Right lobe of liver (tissue), 6 donors: ENCODE measurements around the gene PFKFB3. TPM values are rescaled to one million over a fixed set of nuclear protein-coding genes. Genes with fewer than 3 reads are reported as not detected.

Source experiments
- ATAC-seq, 4 donors: fragments of 200-7000 bp; cut with Tn5 transposase; one replicate each; pipeline ENCODE4 v1.9.1; 2020; ENCODE audit warnings: mild to moderate bottlenecking in 4 of 4, moderate library complexity in 4 of 4
- DNase-seq, 3 donors: peaks; one replicate each; pipeline ENCODE4 v3.0.0-alpha.2; 2020
- H3K27ac ChIP-seq, 3 donors: fragments of 200-600 bp; one replicate each; pipeline ENCODE4 v1.8.0; 2022
- H3K27me3 ChIP-seq, 2 donors: fragments of 200-600 bp; one replicate each; pipeline ENCODE4 v1.8.0; 2022
- H3K36me3 ChIP-seq, 4 donors: fragments of 200-600 bp; sonication (generic) in 1 of 4; one replicate each; pipeline versions ENCODE4 v1.5.1 to v1.8.0; 2017 to 2022; ENCODE audit warnings: control low read depth in 1 of 4
- H3K4me1 ChIP-seq, 4 donors: fragments of 200-600 bp; sonication (generic) in 1 of 4; one replicate each; pipeline versions ENCODE4 v1.5.1 to v1.8.0; 2017 to 2022; ENCODE audit warnings: control low read depth in 1 of 4
- H3K4me3 ChIP-seq, 3 donors: fragments of 200-600 bp; one replicate each; pipeline ENCODE4 v1.8.0; 2022
- H3K9me3 ChIP-seq, 4 donors: fragments of 200-600 bp; sonication (generic) in 1 of 4; one replicate each; pipeline versions ENCODE4 v1.5.1 to v1.8.0; 2017 to 2022; ENCODE audit warnings: control low read depth in 1 of 4
- CTCF ChIP-seq, 4 donors: fragments of 200-600 bp in 3 of 4; fragments of 450-650 bp in 1 of 4; IDR thresholded peaks; one replicate each; pipeline versions ENCODE4 v1.5.1 to v1.8.0; 2016 to 2022; ENCODE audit warnings: antibody characterized with exemption in 4 of 4, mild to moderate bottlenecking in 2 of 4
- POLR2A ChIP-seq: fragments of 450-650 bp; IDR thresholded peaks from one replicate; pipeline ENCODE4 v1.6.1; 2017; ENCODE audit warnings: antibody characterized with exemption, mild to moderate bottlenecking
- WGBS: methylation state at CpG from one replicate; pipeline ENCODE4 v1.1.6; 2018; ENCODE audit warnings: low coverage, low lambda C conversion rate; ENCODE audit not compliant: insufficient coverage; ENCODE audit errors: missing lambda C conversion rate; 5-methylcytosine and 5-hydroxymethylcytosine counted together
- intact Hi-C, 2 donors: fragments of 100-400 bp; cut with DNase I; formaldehyde crosslinking; loops; one replicate each; pipeline versions ENCODE4 v1.11.2 to v1.14.1; 2022
- total RNA-seq, 6 experiments: library from RNA; depleted of rRNA in 2 of 6; stranded (reverse); fragments of >200 nt in 2 of 6; fragmentation: NEBNext Ultra II Directional in 3 of 6; extraction: Animal tissue kit (Norgen Biotek cat#: 25700) in 3 of 6; gene quantifications; one replicate each; pipeline versions ENCODE4 v1.1.0 to v1.2.4, GENCODE V29; 2016 to 2023
- donor health status: DM: no; HTN: yes; CAD: no.
- donor health status: DM: no; HTN: no; CAD: no.
- donor health status: DM: no; HTN: no; CAD: no.
- donor health status: DM: no; HTN: yes; CAD: no.
- donor health status: DM: no; HTN: yes; CAD: no.

The PFKFB3 gene
- total RNA-seq, 6 experiments from 2014 or later = 6.8 to 57.8 (median 20.8) TPM

- intact Hi-C loops = no loop called here
- DNase-seq (no peak), ATAC-seq (peak in 1 of 4 donors; percentile 3)
- H3K36me3 ChIP-seq = no peaks in the 10 kb centered on the region
- no peaks in the 10 kb centered on the region for H3K27me3 ChIP-seq
- 67% methylated on average over 20 of the region's 20 CpGs for WGBS
- no peak for TF ChIP-seq CTCF (IDR thresholded peaks at IDR 0.05)
- TF ChIP-seq POLR2A = no peak
- H3K9me3 ChIP-seq = no peaks in the 10 kb centered on the region
- peak overlapping the region in 2 of 3 donors; percentile 40 to 81 for H3K27ac ChIP-seq
- H3K4me3 ChIP-seq = no peak overlapping the region
- peaks cover 0 to 23% (median 4%) of the 10 kb centered on the region in 4 donors for H3K4me1 ChIP-seq
Measured at GRCh38 chr10:6269953-6270867, 67.5 kb downstream of the PFKFB3 start.

- ATAC-seq (no peak), DNase-seq (no peak)
- H3K4me1 ChIP-seq = peaks cover 0 to 27% (median 5%) of the 10 kb centered on the region in 4 donors
- H3K9me3 ChIP-seq = no peaks in the 10 kb centered on the region
- no peaks in the 10 kb centered on the region for H3K27me3 ChIP-seq
- TF ChIP-seq POLR2A (no peak), CTCF (IDR thresholded peaks at IDR 0.05) (no peak)
- H3K27ac ChIP-seq = peak overlapping the region; percentile 40 to 81 (median 43)
- intact Hi-C loops = no loop called here
- H3K36me3 ChIP-seq = no peaks in the 10 kb centered on the region
- 77% methylated on average over 7 of the region's 7 CpGs for WGBS
- no peak overlapping the region for H3K4me3 ChIP-seq
Measured at GRCh38 chr10:6270951-6271350, 68.2 kb downstream of the PFKFB3 start.

- Histone ChIP-seq H3K9me3 (no peaks in the 10 kb centered on the region), H3K4me1 (peaks cover 0 to 32% (median 7%) of the 10 kb centered on the region in 4 donors), H3K27me3 (no peaks in the 10 kb centered on the region), H3K27ac (peak overlapping the region; percentile 40 to 81 (median 43)), H3K4me3 (no peak overlapping the region), H3K36me3 (no peaks in the 10 kb centered on the region)
- TF ChIP-seq POLR2A (no peak), CTCF (IDR thresholded peaks at IDR 0.05) (no peak)
- intact Hi-C loops = no loop called here
- peak in 2 of 3 donors; percentile 41 to 84 for DNase-seq
- peak; percentile 52 to 85 (median 76) for ATAC-seq
- WGBS = 18% methylated on average over 3 of the region's 3 CpGs
Measured at GRCh38 chr10:6271663-6272062, 68.9 kb downstream of the PFKFB3 start.

GRCh38 chr10:6272126-6272525 lies 69.4 kb downstream of the PFKFB3 start:
- Histone ChIP-seq H3K9me3 (no peaks in the 10 kb centered on the region), H3K27ac (peak overlapping the region; percentile 40 to 81 (median 43)), H3K27me3 (no peaks in the 10 kb centered on the region), H3K36me3 (no peaks in the 10 kb centered on the region), H3K4me3 (no peak overlapping the region), H3K4me1 (peaks cover 0 to 32% (median 7%) of the 10 kb centered on the region in 4 donors)
- DNase-seq (peak in 1 of 3 donors; percentile 73), ATAC-seq (peak; percentile 19 to 62 (median 42))
- intact Hi-C loops = no loop called here
- 60% methylated on average over 9 of the region's 10 CpGs for WGBS
- no peak for TF ChIP-seq POLR2A
- TF ChIP-seq CTCF (IDR thresholded peaks at IDR 0.05) = no peak
